SKM-1 (cell line): ENCODE results near the gene CSNK2A1.

ENCODE experiments used
- DNase-seq: peaks from one replicate; lab custom pipeline; 2025; ENCODE audit not compliant: unreplicated experiment; lab: John Stamatoyannopoulos, UW

CSNK2A1 gene

GRCh38 chr20:564192-564591 lies 20.6 kb upstream of the CSNK2A1 start:
- no peak for DNase-seq

GRCh38 chr20:563187-563586 lies 19.6 kb upstream of the CSNK2A1 start:
- DNase-seq = no peak

GRCh38 chr20:562232-562897 lies 18.8 kb upstream of the CSNK2A1 start:
- no peak for DNase-seq

GRCh38 chr20:561437-562231 lies 18.0 kb upstream of the CSNK2A1 start:
- DNase-seq = no peak

- DNase-seq = no peak
These were observed 17.1 kb upstream of the CSNK2A1 start for GRCh38 chr20:560680-561079.

GRCh38 chr20:558117-558516 lies 14.5 kb upstream of the CSNK2A1 start:
- no peak for DNase-seq

GRCh38 chr20:556984-557383 lies 13.4 kb upstream of the CSNK2A1 start:
- no peak for DNase-seq

- no peak for DNase-seq
These were observed 12.4 kb upstream of the CSNK2A1 start for GRCh38 chr20:555976-556385.

- DNase-seq = no peak
These were observed 7.0 kb upstream of the CSNK2A1 start for GRCh38 chr20:550611-551010.

GRCh38 chr20:549722-550496 lies 6.3 kb upstream of the CSNK2A1 start:
- no peak for DNase-seq

- DNase-seq = no peak
These were observed 5.3 kb upstream of the CSNK2A1 start for GRCh38 chr20:548906-549305.

- DNase-seq = no peak
These were observed 3.8 kb upstream of the CSNK2A1 start for GRCh38 chr20:547394-547793.

GRCh38 chr20:546353-546752 lies 2.8 kb upstream of the CSNK2A1 start:
- no peak for DNase-seq

GRCh38 chr20:544153-544725 lies 649 bp upstream of the CSNK2A1 start:
- DNase-seq = no peak

GRCh38 chr20:542777-543368 lies 717 bp downstream of the CSNK2A1 start:
- no peak for DNase-seq

GRCh38 chr20:540391-541201 lies 3.0 kb downstream of the CSNK2A1 start:
- DNase-seq = no peak

- DNase-seq = no peak
These were observed 3.7 kb downstream of the CSNK2A1 start for GRCh38 chr20:539848-540247.

GRCh38 chr20:539191-539590 lies 4.4 kb downstream of the CSNK2A1 start:
- DNase-seq = no peak

GRCh38 chr20:537983-538382 lies 5.6 kb downstream of the CSNK2A1 start:
- no peak for DNase-seq

- DNase-seq = no peak
These were observed 7.1 kb downstream of the CSNK2A1 start for GRCh38 chr20:536426-537010.
